ENCODE data around the gene KDM6B. TPM values are rescaled to one million over a fixed set of nuclear protein-coding genes. Genes with fewer than 3 reads are reported as not detected.
"Not testable (repeated sequence)": the region's sequence is repeated elsewhere in the genome, so short reads cannot be mapped to it uniquely, and the experiment has no call there.

Gene KDM6B
- total RNA-seq, 1 donor from 2014 or later = 52.9 TPM

GRCh38 chr17:7862692-7863437 lies 28.8 kb downstream of the KDM6B start:
- Mint-ChIP-seq H3K27ac (ENCODE audit: unreplicated experiment) (no peak overlapping the region), H3K36me3 (ENCODE audit: unreplicated experiment) (peaks cover 16% of the 10 kb centered on the region), H3K4me3 (ENCODE audit: unreplicated experiment) (no peak overlapping the region), H3K4me1 (ENCODE audit: unreplicated experiment) (peaks cover 6% of the 10 kb centered on the region), H3K9me3 (ENCODE audit: unreplicated experiment) (no peaks in the 10 kb centered on the region), H3K27me3 (ENCODE audit: unreplicated experiment) (no peaks in the 10 kb centered on the region)
- DNase-seq (ENCODE audit: extremely low spot score, unreplicated experiment) = no peak
- peak; percentile 77 for TF ChIP-seq CTCF (IDR thresholded peaks at IDR 0.05)

GRCh38 chr17:7864384-7864783 lies 30.4 kb downstream of the KDM6B start:
- not testable (repeated sequence) for DNase-seq (ENCODE audit: extremely low spot score, unreplicated experiment); H3K9me3 Mint-ChIP-seq (ENCODE audit: unreplicated experiment)

GRCh38 chr17:7864995-7865650 lies 31.1 kb downstream of the KDM6B start:
- no peaks in the 10 kb centered on the region for H3K27me3 Mint-ChIP-seq (ENCODE audit: unreplicated experiment)
- no peak overlapping the region for H3K4me3 Mint-ChIP-seq (ENCODE audit: unreplicated experiment)
- DNase-seq (ENCODE audit: extremely low spot score, unreplicated experiment) = no peak
- peaks cover 6% of the 10 kb centered on the region for H3K4me1 Mint-ChIP-seq (ENCODE audit: unreplicated experiment)
- no peak overlapping the region for H3K27ac Mint-ChIP-seq (ENCODE audit: unreplicated experiment)
- H3K9me3 Mint-ChIP-seq (ENCODE audit: unreplicated experiment) = no peaks in the 10 kb centered on the region
- H3K36me3 Mint-ChIP-seq (ENCODE audit: unreplicated experiment) = peaks cover 16% of the 10 kb centered on the region
- no peak for TF ChIP-seq CTCF (IDR thresholded peaks at IDR 0.05)

More at GRCh38 chr17:7864384-7864783, 30.4 kb downstream of the KDM6B start:
- H3K27ac Mint-ChIP-seq (ENCODE audit: unreplicated experiment); H3K27me3 Mint-ChIP-seq (ENCODE audit: unreplicated experiment); H3K4me1 Mint-ChIP-seq (ENCODE audit: unreplicated experiment); H3K4me3 Mint-ChIP-seq (ENCODE audit: unreplicated experiment): not testable (repeated sequence)
- H3K36me3 Mint-ChIP-seq (ENCODE audit: unreplicated experiment) = peaks cover 16% of the 10 kb centered on the region

- no peak for DNase-seq (ENCODE audit: extremely low spot score, unreplicated experiment)
- Mint-ChIP-seq H3K36me3 (ENCODE audit: unreplicated experiment) (peaks cover 12% of the 10 kb centered on the region), H3K9me3 (ENCODE audit: unreplicated experiment) (no peaks in the 10 kb centered on the region), H3K4me1 (ENCODE audit: unreplicated experiment) (peaks cover 3% of the 10 kb centered on the region), H3K27ac (ENCODE audit: unreplicated experiment) (no peak overlapping the region), H3K27me3 (ENCODE audit: unreplicated experiment) (no peaks in the 10 kb centered on the region), H3K4me3 (ENCODE audit: unreplicated experiment) (no peak overlapping the region)
- TF ChIP-seq CTCF (IDR thresholded peaks at IDR 0.05) = no peak
These were observed 33.9 kb downstream of the KDM6B start for GRCh38 chr17:7867881-7868329.

GRCh38 chr17:7873051-7873450 lies 39.0 kb downstream of the KDM6B start:
- no peak for DNase-seq (ENCODE audit: extremely low spot score, unreplicated experiment)
- no peak for TF ChIP-seq CTCF (IDR thresholded peaks at IDR 0.05)
- Mint-ChIP-seq H3K27me3 (ENCODE audit: unreplicated experiment) (no peaks in the 10 kb centered on the region), H3K36me3 (ENCODE audit: unreplicated experiment) (peaks cover 23% of the 10 kb centered on the region), H3K4me3 (ENCODE audit: unreplicated experiment) (no peak overlapping the region), H3K27ac (ENCODE audit: unreplicated experiment) (no peak overlapping the region), H3K9me3 (ENCODE audit: unreplicated experiment) (no peaks in the 10 kb centered on the region), H3K4me1 (ENCODE audit: unreplicated experiment) (no peaks in the 10 kb centered on the region)

Measured in osteocyte (in vitro differentiated cells).